Neural crest cell (in vitro differentiated cells): ENCODE measurements around the gene MRGPRF. TPM values are rescaled to one million over a fixed set of nuclear protein-coding genes. Genes with fewer than 3 reads are reported as not detected.

Source experiments
- DNase-seq: peaks from one replicate; pipeline ENCODE4 v3.0.0; 2021; ENCODE audit warnings: low read depth, mixed read lengths, low spot score
- H3K27ac Mint-ChIP-seq: one replicate; pipeline ENCODE4 v1.8.0; 2021; ENCODE audit warnings: mild to moderate bottlenecking, mixed read lengths; ENCODE audit not compliant: unreplicated experiment
- H3K27me3 Mint-ChIP-seq: 2 replicates; pipeline ENCODE4 v1.8.0; 2021; ENCODE audit warnings: low read depth, mild to moderate bottlenecking, mixed read lengths
- H3K36me3 Mint-ChIP-seq: 2 replicates; pipeline ENCODE4 v1.8.0; 2021; ENCODE audit warnings: low read depth, mild to moderate bottlenecking, mixed read lengths
- H3K4me1 Mint-ChIP-seq: 2 replicates; pipeline ENCODE4 v1.8.0; 2021; ENCODE audit warnings: mixed read lengths
- H3K4me3 Mint-ChIP-seq: one replicate; pipeline ENCODE4 v1.8.0; 2021; ENCODE audit warnings: mild to moderate bottlenecking, mixed read lengths
- H3K9me3 Mint-ChIP-seq: 2 replicates; pipeline ENCODE4 v1.8.0; 2021; ENCODE audit warnings: mixed read lengths
- CTCF ChIP-seq: fragments of 200-600 bp; sonication (generic); conservative IDR thresholded peaks from 2 replicates; pipeline ENCODE4 v1.5.0; 2021; ENCODE audit warnings: antibody characterized with exemption, mild to moderate bottlenecking
- total RNA-seq: library from RNA; stranded (reverse); gene quantifications from 2 replicates; pipeline ENCODE4 v1.2.1, GENCODE V29; 2021

Gene MRGPRF
- total RNA-seq, 1 donor from 2014 or later, result 0.23 TPM

- no peaks in the 10 kb centered on the region for H3K36me3 Mint-ChIP-seq
- no peak for TF ChIP-seq CTCF
- no peaks in the 10 kb centered on the region for H3K9me3 Mint-ChIP-seq
- peaks cover 15% of the 10 kb centered on the region for H3K4me1 Mint-ChIP-seq
- H3K4me3 Mint-ChIP-seq, result no peak overlapping the region
- DNase-seq, result no peak
- no peak overlapping the region for H3K27ac Mint-ChIP-seq
- peaks cover 2% of the 10 kb centered on the region for H3K27me3 Mint-ChIP-seq
Observed at GRCh38 chr11:69005183-69005630, 7.8 kb downstream of the MRGPRF start.

- Mint-ChIP-seq H3K36me3 (no peaks in the 10 kb centered on the region), H3K9me3 (no peaks in the 10 kb centered on the region), H3K27me3 (peaks cover 2% of the 10 kb centered on the region), H3K4me3 (no peak overlapping the region), H3K27ac (no peak overlapping the region), H3K4me1 (peaks cover 15% of the 10 kb centered on the region)
- DNase-seq, result no peak
- TF ChIP-seq CTCF, result no peak
Observed at GRCh38 chr11:69004411-69005182, 8.4 kb downstream of the MRGPRF start.

GRCh38 chr11:69003866-69004367, 9.1 kb downstream of the MRGPRF start:
- H3K27ac Mint-ChIP-seq, result no peak overlapping the region
- no peak for TF ChIP-seq CTCF
- H3K36me3 Mint-ChIP-seq, result no peaks in the 10 kb centered on the region
- H3K9me3 Mint-ChIP-seq, result no peaks in the 10 kb centered on the region
- H3K4me1 Mint-ChIP-seq, result peaks cover 15% of the 10 kb centered on the region
- no peak for DNase-seq
- H3K4me3 Mint-ChIP-seq, result no peak overlapping the region
- H3K27me3 Mint-ChIP-seq, result no peaks in the 10 kb centered on the region

- Mint-ChIP-seq H3K9me3 (no peaks in the 10 kb centered on the region), H3K27ac (no peak overlapping the region), H3K4me1 (peaks cover 12% of the 10 kb centered on the region), H3K4me3 (no peak overlapping the region), H3K27me3 (no peaks in the 10 kb centered on the region), H3K36me3 (no peaks in the 10 kb centered on the region)
- DNase-seq, result no peak
- TF ChIP-seq CTCF, result no peak
Observed at GRCh38 chr11:69003301-69003865, 9.7 kb downstream of the MRGPRF start.

- no peak for DNase-seq
- no peak for TF ChIP-seq CTCF
- no peaks in the 10 kb centered on the region for H3K9me3 Mint-ChIP-seq
- H3K4me1 Mint-ChIP-seq, result peaks cover 5% of the 10 kb centered on the region
- H3K36me3 Mint-ChIP-seq, result no peaks in the 10 kb centered on the region
- no peak overlapping the region for H3K4me3 Mint-ChIP-seq
- H3K27ac Mint-ChIP-seq, result no peak overlapping the region
- no peaks in the 10 kb centered on the region for H3K27me3 Mint-ChIP-seq
Observed at GRCh38 chr11:69002570-69003231, 10.3 kb downstream of the MRGPRF start.
